HG03060 (cell line): ENCODE measurements around the gene ZNF518B.
A peak's percentile ranks its signal among the peaks of the same experiment; 100 is the strongest.
"Not testable (repeated sequence)": the region's sequence is repeated elsewhere in the genome, so short reads cannot be mapped to it uniquely, and the experiment has no call there.

Experiments used
- ATAC-seq: cut with Tn5 transposase; IDR thresholded peaks from one replicate; pipeline ENCODE4 v1.9.1; 2021; ENCODE audit warnings: low read depth, moderate number of reproducible peaks; ENCODE audit not compliant: unreplicated experiment

Gene ZNF518B

GRCh38 chr4:10456595-10457254 lies 501 bp downstream of the ZNF518B start:
- peak; percentile 11 for ATAC-seq

- ATAC-seq = no peak
Measured at GRCh38 chr4:10456260-10456594, 999 bp downstream of the ZNF518B start.

GRCh38 chr4:10455133-10455532 lies 2.1 kb downstream of the ZNF518B start:
- ATAC-seq = no peak

- ATAC-seq = no peak
Measured at GRCh38 chr4:10454726-10455125, 2.5 kb downstream of the ZNF518B start.

GRCh38 chr4:10454121-10454520 lies 3.1 kb downstream of the ZNF518B start:
- ATAC-seq = no peak

- ATAC-seq = no peak
Measured at GRCh38 chr4:10448991-10449390, 8.2 kb downstream of the ZNF518B start.

GRCh38 chr4:10442976-10443375 lies 14.2 kb downstream of the ZNF518B start:
- no peak for ATAC-seq

- no peak for ATAC-seq
Measured at GRCh38 chr4:10441512-10441911, 15.7 kb downstream of the ZNF518B start.

- ATAC-seq = no peak
Measured at GRCh38 chr4:10438924-10439323, 18.3 kb downstream of the ZNF518B start.

GRCh38 chr4:10437735-10438134 lies 19.5 kb downstream of the ZNF518B start:
- ATAC-seq = no peak

- not testable (repeated sequence) for ATAC-seq
Measured at GRCh38 chr4:10427680-10428079, 29.5 kb downstream of the ZNF518B start.

- ATAC-seq = no peak
Measured at GRCh38 chr4:10421344-10422055, 35.7 kb downstream of the ZNF518B start.

GRCh38 chr4:10417740-10418139 lies 39.5 kb downstream of the ZNF518B start:
- no peak for ATAC-seq

GRCh38 chr4:10416441-10416840 lies 40.8 kb downstream of the ZNF518B start:
- ATAC-seq = no peak

GRCh38 chr4:10413177-10413576 lies 44.0 kb downstream of the ZNF518B start:
- peak; percentile 86 for ATAC-seq

GRCh38 chr4:10405672-10406071 lies 51.6 kb downstream of the ZNF518B start:
- ATAC-seq = no peak

- ATAC-seq = no peak
Measured at GRCh38 chr4:10403633-10404445, 53.4 kb downstream of the ZNF518B start.

- ATAC-seq = no peak
Measured at GRCh38 chr4:10395971-10396580, 61.1 kb downstream of the ZNF518B start.
